Cardiac fibroblast (primary cell): ENCODE data around the gene NEDD4L.

Experiments
- DNase-seq, 2 donors: peaks; one replicate each; pipeline versions ENCODE4 v3.0.0 to v3.0.0-alpha.2; 2010; ENCODE audit warnings: low read depth in 2 of 2
- H3K4me3 ChIP-seq, 2 donors: replicated peaks in 1 of 2; 1 replicate in 1 of 2; 2 replicates in 1 of 2; pipeline ENCODE4 v1.5.1; 2011; ENCODE audit warnings: low read depth in 2 of 2, low read length in 2 of 2, mild to moderate bottlenecking in 2 of 2, moderate library complexity in 1 of 2
- TF ChIP-seq, protein P1 (sequence below): IDR thresholded peaks from one replicate; pipeline ENCODE4 v1.5.1; 2011; ENCODE audit warnings: low read depth, mild to moderate bottlenecking, low read length, inconsistent platforms

Gene NEDD4L

DNA sequence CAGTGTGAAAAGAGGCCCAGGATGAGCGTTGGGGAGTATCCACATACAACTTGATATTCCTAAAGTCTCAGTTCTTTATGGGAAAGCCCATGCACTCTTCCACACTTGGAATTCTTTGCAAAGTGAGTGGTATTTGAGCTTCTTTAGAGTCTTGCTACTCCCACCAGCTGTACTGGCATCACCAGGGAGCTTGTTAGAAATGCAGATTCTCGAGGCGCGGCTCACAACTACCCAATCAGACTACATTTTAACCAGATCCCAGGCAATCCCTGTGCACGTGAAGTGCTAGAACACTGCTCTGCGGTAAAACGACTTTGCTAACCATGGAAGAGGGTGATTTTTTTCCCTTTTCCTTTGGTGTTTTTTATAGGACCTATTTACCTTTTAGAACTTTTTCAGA, 184.7 kb downstream of the NEDD4L start:
- TF ChIP-seq, protein P1, sequence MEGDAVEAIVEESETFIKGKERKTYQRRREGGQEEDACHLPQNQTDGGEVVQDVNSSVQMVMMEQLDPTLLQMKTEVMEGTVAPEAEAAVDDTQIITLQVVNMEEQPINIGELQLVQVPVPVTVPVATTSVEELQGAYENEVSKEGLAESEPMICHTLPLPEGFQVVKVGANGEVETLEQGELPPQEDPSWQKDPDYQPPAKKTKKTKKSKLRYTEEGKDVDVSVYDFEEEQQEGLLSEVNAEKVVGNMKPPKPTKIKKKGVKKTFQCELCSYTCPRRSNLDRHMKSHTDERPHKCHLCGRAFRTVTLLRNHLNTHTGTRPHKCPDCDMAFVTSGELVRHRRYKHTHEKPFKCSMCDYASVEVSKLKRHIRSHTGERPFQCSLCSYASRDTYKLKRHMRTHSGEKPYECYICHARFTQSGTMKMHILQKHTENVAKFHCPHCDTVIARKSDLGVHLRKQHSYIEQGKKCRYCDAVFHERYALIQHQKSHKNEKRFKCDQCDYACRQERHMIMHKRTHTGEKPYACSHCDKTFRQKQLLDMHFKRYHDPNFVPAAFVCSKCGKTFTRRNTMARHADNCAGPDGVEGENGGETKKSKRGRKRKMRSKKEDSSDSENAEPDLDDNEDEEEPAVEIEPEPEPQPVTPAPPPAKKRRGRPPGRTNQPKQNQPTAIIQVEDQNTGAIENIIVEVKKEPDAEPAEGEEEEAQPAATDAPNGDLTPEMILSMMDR = no peak
- no peak overlapping the region for H3K4me3 ChIP-seq
- DNase-seq = no peak

- no peak for DNase-seq
- H3K4me3 ChIP-seq = no peak overlapping the region
- TF ChIP-seq, protein P1 = no peak
These were observed 185.1 kb downstream of the NEDD4L start for GRCh38 chr18:58229162-58229561.

- TF ChIP-seq, protein P1 = no peak
- peak in 1 of 2 donors; percentile 82 for DNase-seq
- no peak overlapping the region for H3K4me3 ChIP-seq
These were observed 186.6 kb downstream of the NEDD4L start for GRCh38 chr18:58230438-58231179.

DNA sequence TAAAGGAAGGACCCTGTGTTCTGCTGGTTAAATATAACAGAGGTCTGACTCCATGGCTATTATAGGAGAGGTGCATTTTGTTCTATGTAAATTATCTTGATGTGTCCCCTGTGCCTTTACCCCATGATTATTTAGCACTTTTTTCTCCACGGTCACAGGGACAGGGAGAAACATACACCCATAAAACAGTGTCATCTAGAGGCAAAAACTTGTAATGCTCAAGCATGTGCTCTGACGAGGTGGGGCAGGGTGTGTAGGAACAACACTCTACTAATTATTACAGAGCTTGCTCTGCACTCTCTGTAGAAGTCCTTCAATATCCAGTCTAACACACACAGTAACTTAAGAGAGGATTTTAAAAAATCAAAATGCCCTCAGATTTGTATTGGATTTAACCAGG, 187.9 kb downstream of the NEDD4L start:
- H3K4me3 ChIP-seq = no peak overlapping the region
- TF ChIP-seq, protein P1 = peak; percentile 44
- DNase-seq = peak in 1 of 2 donors; percentile 31

DNA sequence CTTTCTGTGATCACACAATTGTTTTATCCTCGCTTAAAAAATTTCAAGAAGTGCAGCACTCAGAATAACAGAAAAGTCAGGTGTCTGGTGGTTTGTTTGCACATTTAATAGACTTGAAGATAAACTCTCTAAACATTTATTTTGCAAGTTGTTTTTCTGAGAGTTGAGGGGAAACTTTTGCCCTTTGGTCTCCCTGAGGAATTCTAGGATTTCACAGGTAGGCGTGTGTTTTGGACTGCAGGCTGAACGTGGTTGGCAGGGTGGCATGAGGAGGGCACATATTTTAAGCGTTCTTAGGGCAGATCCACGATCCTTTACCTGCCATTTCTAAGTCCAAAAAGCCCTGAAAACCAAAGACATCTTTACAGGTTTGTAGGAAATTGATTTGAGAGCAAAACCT, 188.6 kb downstream of the NEDD4L start:
- DNase-seq = no peak
- TF ChIP-seq, protein P1 = no peak
- no peak overlapping the region for H3K4me3 ChIP-seq

GRCh38 chr18:58234359-58234741, 190.3 kb downstream of the NEDD4L start:
- no peak overlapping the region for H3K4me3 ChIP-seq
- TF ChIP-seq, protein P1 = no peak
- DNase-seq = no peak

DNA sequence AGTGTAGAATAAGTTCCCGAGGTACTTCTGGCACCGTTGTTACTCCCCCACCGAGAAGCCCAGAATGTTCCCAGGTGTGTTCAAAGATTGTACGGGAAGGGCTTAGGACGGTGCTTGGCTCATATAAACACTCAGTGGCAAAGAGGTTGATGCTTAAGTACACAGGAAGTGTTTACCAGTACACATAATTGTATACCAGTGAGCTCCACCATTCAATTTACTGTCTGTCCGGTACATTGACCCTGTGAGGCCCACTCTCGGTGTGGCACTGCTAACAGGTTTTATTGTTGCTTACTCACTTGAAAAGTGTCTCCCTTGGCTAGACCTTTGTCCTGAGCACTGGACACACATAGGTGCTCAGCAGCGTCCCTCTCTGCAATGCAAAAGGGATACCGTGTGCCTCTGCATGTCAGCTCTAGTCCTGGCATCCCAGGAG, 191.0 kb downstream of the NEDD4L start:
- DNase-seq = no peak
- TF ChIP-seq, protein P1 = no peak
- H3K4me3 ChIP-seq = no peak overlapping the region
